HEK293 (cell line): ENCODE results near the gene TKTL1.

ENCODE experiments used
- KLF7 ChIP-seq: fragments of 450-650 bp; formaldehyde crosslinking; IDR thresholded peaks from 2 replicates; pipeline ENCODE4 v1.5.1; 2016; ENCODE audit warnings: missing biosample characterization, missing genetic modification characterization, borderline replicate concordance
- PRDM4 ChIP-seq: fragments of 450-650 bp; formaldehyde crosslinking; IDR thresholded peaks from 2 replicates; pipeline ENCODE4 v1.5.1; 2017; ENCODE audit warnings: missing biosample characterization, missing genetic modification characterization
- SCRT2 ChIP-seq: fragments of 450-650 bp; formaldehyde crosslinking; IDR thresholded peaks from 2 replicates; pipeline ENCODE4 v1.5.1; 2016; ENCODE audit warnings: missing biosample characterization, missing genetic modification characterization
- SP2 ChIP-seq: fragments of 450-650 bp; formaldehyde crosslinking; IDR thresholded peaks from 2 replicates; pipeline ENCODE4 v1.5.1; 2016; ENCODE audit warnings: missing biosample characterization, missing genetic modification characterization
- ZNF10 ChIP-seq: fragments of 450-650 bp; formaldehyde crosslinking; IDR thresholded peaks from 2 replicates; pipeline ENCODE4 v1.5.1; 2017; ENCODE audit warnings: missing biosample characterization, missing genetic modification characterization
- ZNF16 ChIP-seq: fragments of 450-650 bp; formaldehyde crosslinking; IDR thresholded peaks from 2 replicates; pipeline ENCODE4 v1.5.1; 2016; ENCODE audit warnings: low read depth, missing biosample characterization, missing genetic modification characterization
- ZNF169 ChIP-seq: fragments of 450-650 bp; formaldehyde crosslinking; IDR thresholded peaks from 2 replicates; pipeline ENCODE4 v1.5.1; 2016; ENCODE audit warnings: missing biosample characterization, missing genetic modification characterization
- ZNF2 ChIP-seq: fragments of 450-650 bp; formaldehyde crosslinking; IDR thresholded peaks from 2 replicates; pipeline ENCODE4 v1.5.1; 2016; ENCODE audit warnings: missing biosample characterization, missing genetic modification characterization
- ZNF24 ChIP-seq: fragments of 450-650 bp; formaldehyde crosslinking; IDR thresholded peaks from 2 replicates; pipeline ENCODE4 v1.5.1; 2016; ENCODE audit warnings: missing biosample characterization, missing genetic modification characterization
- ZNF366 ChIP-seq: fragments of 450-650 bp; formaldehyde crosslinking; conservative IDR thresholded peaks from 2 replicates; pipeline ENCODE4 v1.5.1; 2016; ENCODE audit warnings: missing biosample characterization, missing genetic modification characterization
- ZNF391 ChIP-seq: fragments of 450-650 bp; formaldehyde crosslinking; IDR thresholded peaks from 2 replicates; pipeline ENCODE4 v1.5.1; 2016; ENCODE audit warnings: low read depth, missing biosample characterization, missing genetic modification characterization, borderline replicate concordance
- ZNF398 ChIP-seq: fragments of 450-650 bp; formaldehyde crosslinking; IDR thresholded peaks from 2 replicates; pipeline ENCODE4 v1.5.1; 2017; ENCODE audit warnings: missing biosample characterization, missing genetic modification characterization
- ZNF404 ChIP-seq: fragments of 450-650 bp; formaldehyde crosslinking; IDR thresholded peaks from 2 replicates; pipeline ENCODE4 v1.5.1; 2017; ENCODE audit warnings: missing biosample characterization, missing genetic modification characterization
- ZNF416 ChIP-seq: fragments of 450-650 bp; formaldehyde crosslinking; IDR thresholded peaks from 2 replicates; pipeline ENCODE4 v1.5.1; 2016; ENCODE audit warnings: missing biosample characterization, missing genetic modification characterization
- ZNF433 ChIP-seq: fragments of 450-650 bp; formaldehyde crosslinking; IDR thresholded peaks from 2 replicates; pipeline ENCODE4 v1.5.1; 2016; ENCODE audit warnings: missing biosample characterization, missing genetic modification characterization, low read depth
- ZNF600 ChIP-seq: fragments of 450-650 bp; formaldehyde crosslinking; IDR thresholded peaks from 2 replicates; pipeline ENCODE4 v1.5.1; 2016; ENCODE audit warnings: missing biosample characterization, missing genetic modification characterization
- ZNF670 ChIP-seq: fragments of 450-650 bp; formaldehyde crosslinking; IDR thresholded peaks from 2 replicates; pipeline ENCODE4 v1.5.1; 2016; ENCODE audit warnings: missing biosample characterization, missing genetic modification characterization, low read depth
- ZNF747 ChIP-seq: fragments of 450-650 bp; formaldehyde crosslinking; IDR thresholded peaks from 2 replicates; pipeline ENCODE4 v1.5.1; 2016; ENCODE audit warnings: missing biosample characterization, missing genetic modification characterization
- TF ChIP-seq, protein P1 (sequence below): fragments of 450-650 bp; formaldehyde crosslinking; IDR thresholded peaks from 2 replicates; pipeline ENCODE4 v1.5.1; 2016; ENCODE audit warnings: missing biosample characterization, missing genetic modification characterization

TKTL1 gene

GRCh38 chrX:154371017-154371788, 75.6 kb downstream of the TKTL1 start (continued):
- TF ChIP-seq SCRT2 (0 out of 2 replicates have a peak, but pooled peaks have one; percentile 17), ZNF433 (tag by site-specific recombination) (no peak), ZNF366 (tag by site-specific recombination) (no peak), KLF7 (tag by site-specific recombination) (peak; percentile 65; the same call in 1 of the 2 replicates), ZNF391 (tag by site-specific recombination) (peak; percentile 95), ZNF24 (tag by site-specific recombination) (peak; percentile 29; the same call in 1 of the 2 replicates), SP2 (tag by site-specific recombination) (peak; percentile 80), ZNF398 (tag by site-specific recombination) (peak; percentile 15; the same call in 1 of the 2 replicates), ZNF600 (tag by site-specific recombination) (no peak; the same call in 1 of the 2 replicates), ZNF169 (tag by site-specific recombination) (0 out of 2 replicates have a peak, but pooled peaks have one; percentile 62), PRDM4 (tag by site-specific recombination) (peak; percentile 51; the same call in 1 of the 2 replicates), ZNF2 (tag by site-specific recombination) (peak; percentile 90), ZNF10 (peak; percentile 94), ZNF416 (tag by site-specific recombination) (no peak), ZNF747 (tag by site-specific recombination) (0 out of 2 replicates have a peak, but pooled peaks have one; percentile 58), ZNF670 (tag by site-specific recombination) (no peak), ZNF16 (tag by site-specific recombination) (no peak), ZNF404 (no peak)
- TF ChIP-seq, protein P1, sequence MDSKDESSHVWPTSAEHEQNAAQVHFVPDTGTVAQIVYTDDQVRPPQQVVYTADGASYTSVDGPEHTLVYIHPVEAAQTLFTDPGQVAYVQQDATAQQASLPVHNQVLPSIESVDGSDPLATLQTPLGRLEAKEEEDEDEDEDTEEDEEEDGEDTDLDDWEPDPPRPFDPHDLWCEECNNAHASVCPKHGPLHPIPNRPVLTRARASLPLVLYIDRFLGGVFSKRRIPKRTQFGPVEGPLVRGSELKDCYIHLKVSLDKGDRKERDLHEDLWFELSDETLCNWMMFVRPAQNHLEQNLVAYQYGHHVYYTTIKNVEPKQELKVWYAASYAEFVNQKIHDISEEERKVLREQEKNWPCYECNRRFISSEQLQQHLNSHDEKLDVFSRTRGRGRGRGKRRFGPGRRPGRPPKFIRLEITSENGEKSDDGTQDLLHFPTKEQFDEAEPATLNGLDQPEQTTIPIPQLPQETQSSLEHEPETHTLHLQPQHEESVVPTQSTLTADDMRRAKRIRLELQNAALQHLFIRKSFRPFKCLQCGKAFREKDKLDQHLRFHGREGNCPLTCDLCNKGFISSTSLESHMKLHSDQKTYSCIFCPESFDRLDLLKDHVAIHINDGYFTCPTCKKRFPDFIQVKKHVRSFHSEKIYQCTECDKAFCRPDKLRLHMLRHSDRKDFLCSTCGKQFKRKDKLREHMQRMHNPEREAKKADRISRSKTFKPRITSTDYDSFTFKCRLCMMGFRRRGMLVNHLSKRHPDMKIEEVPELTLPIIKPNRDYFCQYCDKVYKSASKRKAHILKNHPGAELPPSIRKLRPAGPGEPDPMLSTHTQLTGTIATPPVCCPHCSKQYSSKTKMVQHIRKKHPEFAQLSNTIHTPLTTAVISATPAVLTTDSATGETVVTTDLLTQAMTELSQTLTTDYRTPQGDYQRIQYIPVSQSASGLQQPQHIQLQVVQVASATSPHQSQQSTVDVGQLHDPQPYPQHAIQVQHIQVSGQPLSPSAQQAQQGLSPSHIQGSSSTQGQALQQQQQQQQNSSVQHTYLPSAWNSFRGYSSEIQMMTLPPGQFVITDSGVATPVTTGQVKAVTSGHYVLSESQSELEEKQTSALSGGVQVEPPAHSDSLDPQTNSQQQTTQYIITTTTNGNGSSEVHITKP (tag by site-specific recombination), result 0 out of 2 replicates have a peak, but pooled peaks have one; percentile 34
